Measurements from ENCODE around the gene PDHA1. TPM values are rescaled to one million over a fixed set of nuclear protein-coding genes. Genes with fewer than 3 reads are reported as not detected.

The PDHA1 gene
- total RNA-seq, 1 experiment from 2014 or later = 214 TPM

GRCh38 chrX:19354625-19355024, 10.9 kb downstream of the PDHA1 start:
- Histone ChIP-seq H2AFZ (ENCODE audit: low read length) (no peak overlapping the region), H4K91ac (ENCODE audit: insufficient read length, low read depth, low read length) (no peak overlapping the region), H3K9ac (ENCODE audit: extremely low read depth, insufficient read length, low read length) (no peak overlapping the region), H3K4me1 (ENCODE audit: insufficient read depth, low read length) (no peaks in the 10 kb centered on the region), H3K79me2 (ENCODE audit: insufficient read depth, low read length) (no peaks in the 10 kb centered on the region), H2BK15ac (ENCODE audit: low read depth, low read length) (no peak overlapping the region), H3K9me3 (ENCODE audit: control insufficient read depth, low read depth, low read length) (peaks cover 22% of the 10 kb centered on the region), H3K14ac (ENCODE audit: insufficient read depth, low read length) (no peak overlapping the region), H2BK5ac (ENCODE audit: insufficient read length, low read length) (no peak overlapping the region), H2BK120ac (ENCODE audit: low read depth, low read length, poor library complexity, severe bottlenecking) (no peak overlapping the region), H3K56ac (ENCODE audit: insufficient read length, low read depth, low read length) (no peak overlapping the region), H3K23ac (ENCODE audit: insufficient read length, low read depth, low read length) (no peak overlapping the region), H3K4ac (ENCODE audit: low read depth, low read length) (no peak overlapping the region), H2BK20ac (ENCODE audit: low read depth, low read length, poor library complexity, severe bottlenecking) (no peak overlapping the region), H4K8ac (replicated peaks; ENCODE audit: insufficient read length, low read depth, low read length) (no peak overlapping the region), H4K20me1 (ENCODE audit: control insufficient read depth, insufficient read depth, insufficient read length) (no peaks in the 10 kb centered on the region), H3K23me2 (ENCODE audit: insufficient read length, low read depth, low read length, poor library complexity, severe bottlenecking) (no peaks in the 10 kb centered on the region), H3K27ac (ENCODE audit: insufficient read length, low read depth, low read length) (no peak overlapping the region), H3T11ph (ENCODE audit: low read length) (no peak overlapping the region), H3K27me3 (ENCODE audit: insufficient read depth, low read length) (no peaks in the 10 kb centered on the region), H2AK5ac (ENCODE audit: insufficient read length, low read length) (no peak overlapping the region), H3K4me2 (ENCODE audit: insufficient read depth, insufficient read length, low read length) (no peak overlapping the region), H3K79me1 (ENCODE audit: insufficient read depth, low read depth, low read length, poor library complexity, severe bottlenecking) (no peaks in the 10 kb centered on the region), H4K5ac (ENCODE audit: insufficient read length, low read depth, low read length) (no peak overlapping the region), H2BK12ac (ENCODE audit: insufficient read length, low read depth, low read length) (no peak overlapping the region), H3K18ac (ENCODE audit: insufficient read length, low read depth, low read length) (no peak overlapping the region)
- WGBS (ENCODE audit: extremely low coverage, insufficient read length, low lambda C conversion rate) = no CpG with 5 or more reads among the region's 6 CpGs
- Mint-ChIP-seq H3K4me1 (no peaks in the 10 kb centered on the region), H3K4me3 (no peak overlapping the region), H3K36me3 (ENCODE audit: insufficient read depth in 1 of 3, low read depth in 3 of 3) (peaks cover 49 to 90% (median 80%) of the 10 kb centered on the region in 3 experiments), H3K27me3 (ENCODE audit: low read depth) (no peaks in the 10 kb centered on the region), H3K9me3 (peaks cover 71% of the 10 kb centered on the region in 2 experiments), H3K27ac (no peak overlapping the region)
- TF ChIP-seq CTCF (conservative IDR thresholded peaks at IDR 0.05) = no peak
- no peak for DNase-seq

Data from H9 (cell line).